ENCODE results near the gene STAT3.
"Not testable (repeated sequence)": the region's sequence is repeated elsewhere in the genome, so short reads cannot be mapped to it uniquely, and the experiment has no call there.

STAT3 gene

DNA sequence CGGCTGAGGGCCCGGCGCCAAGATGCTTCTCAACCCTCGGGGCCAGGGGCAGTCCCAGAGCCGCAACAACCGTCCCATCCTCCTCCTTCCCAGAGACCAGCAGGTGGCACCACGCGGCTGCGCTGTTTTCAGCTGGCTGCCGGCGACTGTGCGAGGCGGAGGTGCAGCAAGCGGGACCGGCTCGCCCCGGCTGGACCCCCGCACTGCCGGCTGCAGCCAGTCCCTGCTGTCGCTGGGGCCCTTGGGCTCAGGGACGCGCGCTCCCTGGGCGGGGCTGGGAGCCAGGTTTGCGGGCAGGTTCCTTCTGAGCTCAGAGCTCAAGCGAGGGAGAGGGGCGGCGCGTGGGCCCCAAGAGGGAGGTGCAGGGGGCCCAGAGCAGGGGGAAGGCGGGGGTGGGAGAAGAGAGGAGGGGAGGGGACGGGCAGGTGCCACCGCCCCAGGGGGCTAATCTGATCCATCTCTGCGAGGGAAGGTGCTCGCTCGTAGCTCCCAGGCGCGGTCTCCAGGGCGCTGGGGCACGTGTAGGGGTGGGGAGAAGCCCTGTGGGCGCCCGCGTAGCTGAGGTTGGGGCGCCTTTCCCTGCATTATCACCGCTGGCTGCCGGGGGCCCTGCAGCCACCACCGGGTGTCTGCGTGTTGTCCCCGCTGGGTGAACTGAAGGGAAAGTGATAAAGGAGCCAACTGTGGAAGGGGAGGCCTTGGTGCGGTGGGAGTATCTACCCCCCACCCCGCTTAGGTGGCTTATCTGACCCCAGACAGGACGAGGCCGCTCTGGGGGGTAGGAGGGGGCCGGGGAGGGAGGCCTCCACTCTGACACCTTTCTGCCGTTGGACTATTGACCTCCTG is 75.7 kb downstream of the STAT3 start:
- FAIRE-seq = no peak

DNA sequence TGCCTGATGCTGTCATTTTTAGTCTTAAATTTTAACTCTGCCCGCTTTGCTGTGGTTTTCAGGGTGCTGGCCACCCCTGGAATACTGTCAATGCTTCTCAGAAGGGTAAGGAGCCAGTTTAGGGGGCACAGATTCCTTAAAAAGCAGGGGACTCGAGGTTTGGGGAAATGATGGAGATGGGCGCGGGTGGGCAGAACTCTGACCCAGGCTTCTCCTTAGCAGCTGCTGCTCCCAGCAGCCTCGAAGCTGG is 76.3 kb downstream of the STAT3 start:
- no peak for FAIRE-seq

- FAIRE-seq = peak; percentile 43
Measured at GRCh38 chr17:42311240-42312034, 76.8 kb downstream of the STAT3 start.

DNA sequence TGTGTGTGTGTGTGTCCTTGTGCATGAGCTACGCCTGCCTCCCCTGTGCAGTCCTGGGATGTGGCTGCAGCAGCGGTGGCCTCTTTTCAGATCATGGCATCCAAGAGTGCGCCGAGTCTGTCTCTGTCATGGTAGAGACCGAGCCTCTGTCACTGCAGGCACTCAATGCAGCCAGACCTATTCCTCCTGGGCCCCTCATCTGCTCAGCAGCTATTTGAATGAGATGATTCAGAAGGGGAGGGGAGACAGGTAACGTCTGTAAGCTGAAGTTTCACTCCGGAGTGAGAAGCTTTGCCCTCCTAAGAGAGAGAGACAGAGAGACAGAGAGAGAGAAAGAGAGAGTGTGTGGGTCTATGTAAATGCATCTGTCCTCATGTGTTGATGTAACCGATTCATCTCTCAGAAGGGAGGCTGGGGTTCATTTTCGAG is 77.4 kb downstream of the STAT3 start:
- no peak for FAIRE-seq

DNA sequence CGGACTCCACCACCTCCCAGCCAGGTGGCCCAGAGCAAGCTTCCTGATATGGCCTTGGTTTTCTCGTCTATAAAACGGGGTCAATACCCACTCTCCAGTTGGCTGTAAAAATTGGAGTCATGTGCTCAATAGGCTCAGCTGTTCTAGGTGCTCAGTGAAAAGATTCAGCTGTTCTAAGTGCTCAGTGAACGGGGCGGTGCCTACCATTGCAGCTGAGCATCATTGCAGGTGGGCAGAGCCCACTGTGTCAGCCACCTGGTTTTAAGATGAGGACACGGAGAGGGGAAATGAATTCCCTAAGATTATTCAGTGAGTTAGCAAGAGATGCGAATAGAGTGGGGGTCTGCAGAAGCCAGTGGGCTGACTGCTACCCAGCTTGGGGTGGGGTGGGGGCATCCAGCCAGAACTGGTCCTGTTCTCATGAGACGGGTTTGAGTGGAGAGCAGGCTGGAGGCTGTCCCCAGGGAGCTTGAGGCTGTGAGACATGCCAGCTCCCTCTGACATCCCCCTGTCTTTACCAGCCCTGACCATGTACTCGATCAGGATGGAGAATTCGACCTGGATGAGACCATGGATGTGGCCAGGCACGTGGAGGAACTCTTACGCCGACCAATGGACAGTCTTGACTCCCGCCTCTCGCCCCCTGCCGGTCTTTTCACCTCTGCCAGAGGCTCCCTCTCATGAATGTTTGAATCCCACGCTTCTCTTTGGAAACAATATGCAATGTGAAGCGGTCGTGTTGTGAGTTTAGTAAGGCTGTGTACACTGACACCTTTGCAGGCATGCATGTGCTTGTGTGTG is 78.1 kb downstream of the STAT3 start:
- FAIRE-seq = no peak

DNA sequence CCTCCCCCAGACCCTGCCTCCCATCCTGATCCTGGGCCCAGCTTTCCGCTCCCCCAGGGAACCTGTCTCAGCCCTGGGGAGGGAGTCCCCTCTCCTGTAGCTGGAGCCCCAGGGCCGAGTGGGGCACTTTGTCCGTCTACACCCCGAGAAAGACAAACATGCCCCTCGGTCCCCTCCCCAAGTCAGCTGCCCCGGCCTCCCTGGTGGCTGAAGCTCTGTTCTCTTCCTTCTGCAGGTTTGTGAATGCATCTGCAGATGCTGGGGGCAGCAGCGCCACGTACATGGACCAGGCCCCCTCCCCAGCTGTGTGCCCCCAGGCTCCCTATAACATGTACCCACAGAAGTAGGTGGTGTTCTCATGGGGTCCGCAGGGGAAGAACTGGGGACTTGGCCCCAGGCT is 79.1 kb downstream of the STAT3 start:
- no peak for FAIRE-seq

- no peak for FAIRE-seq
Measured at GRCh38 chr17:42308446-42308845, 79.8 kb downstream of the STAT3 start.

DNA sequence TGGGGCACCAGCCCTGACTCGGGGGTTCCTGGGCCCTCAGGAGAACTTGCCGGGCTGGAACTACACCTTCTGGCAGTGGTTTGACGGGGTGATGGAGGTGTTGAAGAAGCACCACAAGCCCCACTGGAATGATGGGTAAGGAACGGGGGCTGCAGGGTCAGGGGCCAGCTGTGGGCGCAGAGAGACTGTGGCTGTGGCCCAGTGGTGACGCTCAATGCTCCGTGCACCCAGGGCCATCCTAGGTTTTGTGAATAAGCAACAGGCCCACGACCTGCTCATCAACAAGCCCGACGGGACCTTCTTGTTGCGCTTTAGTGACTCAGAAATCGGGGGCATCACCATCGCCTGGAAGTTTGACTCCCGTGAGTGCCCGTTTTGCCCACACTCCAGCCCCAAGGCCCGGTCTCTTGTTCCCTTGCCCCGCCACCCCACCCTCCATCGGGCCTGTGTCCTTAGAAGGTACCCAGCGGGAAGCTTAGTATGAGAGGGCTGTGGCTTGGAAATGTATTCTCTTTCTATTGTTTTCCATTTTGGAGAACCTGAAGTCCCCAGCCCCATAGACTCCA is 80.8 kb downstream of the STAT3 start:
- FAIRE-seq = no peak

GRCh38 chr17:42306385-42306667 is 81.9 kb downstream of the STAT3 start:
- FAIRE-seq = no peak

DNA sequence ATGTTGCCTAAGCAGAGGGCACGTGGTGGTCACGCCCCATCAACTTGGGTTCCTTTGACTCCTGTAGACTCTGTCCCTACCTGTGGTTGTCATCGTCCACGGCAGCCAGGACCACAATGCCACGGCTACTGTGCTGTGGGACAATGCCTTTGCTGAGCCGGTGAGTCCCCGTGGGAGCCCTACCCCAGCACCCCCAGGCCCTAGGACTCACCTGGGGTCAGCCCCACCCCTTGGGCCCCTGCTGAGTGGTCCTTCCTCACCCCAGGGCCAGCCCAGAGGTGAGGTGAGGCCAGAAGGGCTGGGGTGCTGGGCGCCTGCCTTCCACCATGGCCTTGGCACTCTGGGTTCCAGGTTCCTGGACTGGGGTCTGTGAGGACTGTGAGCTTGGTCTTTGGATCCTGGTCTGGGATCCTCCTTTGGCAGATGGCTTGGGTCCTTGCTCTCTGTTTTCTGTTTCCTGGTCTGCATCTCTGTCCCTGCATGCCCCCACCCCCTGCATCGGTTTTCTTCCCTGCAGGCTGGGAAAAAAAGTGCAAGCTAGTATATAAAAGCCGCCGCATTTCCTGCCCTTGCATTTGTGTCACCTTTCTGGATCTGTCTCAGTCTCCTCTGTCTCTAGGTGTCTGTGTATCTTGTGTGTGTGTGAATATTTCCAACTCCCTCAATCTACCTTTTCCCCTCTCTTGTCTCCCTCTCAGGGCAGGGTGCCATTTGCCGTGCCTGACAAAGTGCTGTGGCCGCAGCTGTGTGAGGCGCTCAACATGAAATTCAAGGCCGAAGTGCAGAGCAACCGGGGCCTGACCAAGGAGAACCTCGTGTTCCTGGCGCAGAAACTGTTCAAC is 82.5 kb downstream of the STAT3 start:
- no peak for FAIRE-seq

- not testable (repeated sequence) for FAIRE-seq
Measured at GRCh38 chr17:42305031-42305330, 83.3 kb downstream of the STAT3 start.

- FAIRE-seq = no peak
Measured at GRCh38 chr17:42304187-42305030, 83.8 kb downstream of the STAT3 start.

DNA sequence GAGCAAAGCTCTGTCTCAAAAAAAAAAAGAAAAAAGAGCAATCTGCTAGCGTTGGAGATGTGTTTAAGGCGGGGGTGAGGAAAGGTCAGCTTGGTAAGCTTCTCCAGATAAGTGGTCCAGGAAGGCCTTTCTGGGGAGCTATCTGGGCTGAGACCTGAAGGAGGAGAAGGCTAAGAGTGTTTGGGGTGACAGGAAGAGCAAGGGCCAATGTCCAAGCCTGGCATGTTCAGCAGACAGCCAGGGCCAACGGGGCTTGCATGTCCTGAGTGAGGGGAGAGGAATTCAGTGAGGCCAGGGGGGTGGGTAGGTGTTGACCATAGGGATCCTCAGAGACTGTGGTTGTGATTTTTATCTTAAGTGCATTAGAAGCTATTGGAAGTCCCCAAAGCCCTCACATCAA is 84.5 kb downstream of the STAT3 start:
- no peak for FAIRE-seq

DNA sequence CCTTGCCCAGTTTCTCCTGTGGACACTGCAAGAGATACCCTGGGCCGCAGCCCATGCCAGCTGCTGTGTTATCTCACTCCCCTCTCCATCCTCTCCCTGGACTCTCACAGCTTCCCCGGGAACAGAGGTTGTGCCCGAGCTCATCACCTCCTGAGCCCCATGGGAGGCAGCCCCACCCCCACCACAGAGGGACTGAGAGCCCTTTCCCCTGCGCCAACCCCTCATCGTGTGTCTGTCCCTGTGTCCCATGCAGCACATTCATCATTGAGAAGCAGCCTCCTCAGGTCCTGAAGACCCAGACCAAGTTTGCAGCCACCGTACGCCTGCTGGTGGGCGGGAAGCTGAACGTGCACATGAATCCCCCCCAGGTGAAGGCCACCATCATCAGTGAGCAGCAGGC is 87.2 kb downstream of the STAT3 start:
- no peak for FAIRE-seq

GRCh38 chr17:42299913-42300312 is 88.3 kb downstream of the STAT3 start:
- FAIRE-seq = not testable (repeated sequence)

DNA sequence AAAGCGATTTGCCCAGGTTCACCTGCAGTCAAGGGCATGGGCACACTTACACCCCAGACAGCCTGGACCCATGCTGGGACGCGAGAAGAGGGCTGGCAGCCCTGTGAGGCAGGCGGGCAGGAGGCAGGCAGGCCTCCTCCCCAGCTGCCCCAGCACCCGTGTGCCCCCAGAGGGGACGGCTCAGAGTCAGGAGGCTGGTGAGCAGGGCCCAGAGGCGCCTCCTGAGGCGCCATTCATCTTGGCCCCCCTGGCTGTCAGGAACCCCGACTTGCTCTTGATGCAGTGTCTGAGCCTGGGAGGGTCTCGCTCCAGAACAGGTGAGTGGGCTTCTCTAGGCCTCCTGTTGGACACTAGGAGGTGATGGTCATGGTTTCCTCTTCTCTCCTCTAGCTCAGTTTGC is 88.9 kb downstream of the STAT3 start:
- not testable (repeated sequence) for FAIRE-seq

GRCh38 chr17:42297775-42298174 is 90.5 kb downstream of the STAT3 start:
- not testable (repeated sequence) for FAIRE-seq

DNA sequence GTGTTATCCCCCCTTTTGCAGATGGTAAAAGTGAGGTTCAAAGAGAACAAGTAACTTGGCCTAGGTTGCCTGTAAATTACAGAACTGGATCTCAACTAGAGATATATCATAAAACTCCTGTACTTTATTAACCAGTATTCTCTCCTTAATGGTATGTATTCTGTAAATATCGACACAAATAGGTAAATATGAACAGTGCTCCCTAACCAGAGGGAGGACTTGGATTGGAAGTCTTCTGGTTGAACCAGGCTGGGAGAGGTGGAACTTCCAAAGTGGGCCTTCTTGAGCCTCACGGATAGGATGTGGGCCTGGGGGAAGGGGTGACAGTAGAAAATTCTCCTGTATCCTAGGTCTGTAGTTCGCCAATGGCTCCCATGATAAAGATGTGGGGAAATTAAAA is 92.2 kb downstream of the STAT3 start:
- no peak for FAIRE-seq

- no peak for FAIRE-seq
Measured at GRCh38 chr17:42294469-42295398, 93.5 kb downstream of the STAT3 start.

DNA sequence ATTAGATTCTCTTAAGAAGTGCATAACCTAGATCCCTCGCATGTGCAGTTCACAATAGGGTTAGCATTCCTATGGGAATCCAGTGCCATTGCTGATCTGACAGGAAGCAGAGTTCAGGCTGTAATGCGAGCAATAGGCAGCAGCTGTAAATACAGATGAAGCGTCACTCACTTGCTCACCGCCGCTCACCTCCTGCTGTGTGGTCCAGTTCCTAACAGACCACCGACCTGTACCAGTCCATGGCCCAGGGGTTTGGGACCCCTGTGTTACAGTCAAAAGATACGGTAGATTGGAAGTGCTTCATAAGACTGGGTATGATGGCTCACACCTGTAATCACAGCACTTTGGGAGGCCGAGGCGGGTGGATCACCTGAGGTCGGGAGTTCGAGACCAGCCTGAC is 97.1 kb downstream of the STAT3 start:
- FAIRE-seq = no peak

GRCh38 chr17:42290577-42290976 is 97.7 kb downstream of the STAT3 start:
- FAIRE-seq = no peak
